Endothelial cell of umbilical vein (primary cell): ENCODE measurements around the gene CACNA1C. TPM values are rescaled to one million over a fixed set of nuclear protein-coding genes. Genes with fewer than 3 reads are reported as not detected.

Experiments used
- BruUV-seq: library from RNA; stranded (reverse); fragments of 400-500 nt; replicated peaks from 2 replicates; lab custom pipeline; 2021; lab: Mats Ljungman, UMichigan
- CTCF ChIA-PET: fragments of 300-600, 350-600 bp; sonication (Branson Sonifier 250); formaldehyde crosslinking; loops from one replicate; lab custom pipeline; 2021; ENCODE audit warnings: antibody characterized with exemption, inconsistent platforms; lab: Charles Lee
- POLR2A ChIA-PET: fragments of 300-600, 350-600 bp; sonication (Branson Sonifier 250); formaldehyde crosslinking; loops from one replicate; lab custom pipeline; 2021; ENCODE audit warnings: antibody characterized with exemption, inconsistent platforms; lab: Charles Lee
- DNase-seq: peaks from one replicate; pipeline ENCODE4 v3.0.0-alpha.2; 2011; ENCODE audit warnings: low read depth, low spot score
- FAIRE-seq: peaks from 2 replicates; lab custom pipeline; 2011; peaks lifted over from hg19 to GRCh38; lab: Jason Lieb, UNC
- H2AFZ ChIP-seq: 2 replicates; pipeline ENCODE4 v1.6.0; 2012; ENCODE audit warnings: low read depth, low read length, control low read depth, inconsistent platforms
- H3K27ac ChIP-seq: 2 replicates; pipeline ENCODE4 v1.5.1; 2011; ENCODE audit warnings: low read depth, mild to moderate bottlenecking, control low read depth, low read length, moderate library complexity; ENCODE audit not compliant: insufficient read depth
- H3K27me3 ChIP-seq, 2 experiments: 2 replicates each; pipeline versions ENCODE4 v1.6.0 to v1.6.1; 2011; ENCODE audit warnings: low read length in 2 of 2, mixed read lengths in 1 of 2; ENCODE audit not compliant: control insufficient read depth in 2 of 2, insufficient read depth in 2 of 2
- H3K36me3 ChIP-seq, 2 experiments: 2 replicates in 1 of 2; 3 replicates in 1 of 2; pipeline ENCODE4 v1.5.1; 2011; ENCODE audit warnings: low read length in 2 of 2, mild to moderate bottlenecking in 1 of 2, moderate library complexity in 1 of 2; ENCODE audit not compliant: control insufficient read depth in 2 of 2, insufficient read depth in 2 of 2; ENCODE audit errors: extremely low read depth in 1 of 2
- H3K4me1 ChIP-seq: 3 replicates; pipeline ENCODE4 v1.5.1; 2011; ENCODE audit warnings: mild to moderate bottlenecking, low read length; ENCODE audit not compliant: control insufficient read depth, insufficient read depth; ENCODE audit errors: extremely low read depth
- H3K4me2 ChIP-seq: 2 replicates; pipeline ENCODE4 v1.6.1; 2011; ENCODE audit warnings: low read length, control low read depth, mixed read lengths; ENCODE audit not compliant: insufficient read depth
- H3K4me3 ChIP-seq, 3 experiments: fragments of 200-600 bp in 1 of 3; sonication (generic), shearing (Covaris generic) in 1 of 3; replicated peaks in 1 of 3; 2 replicates each; pipeline ENCODE4 v1.5.1; 2011 to 2016; ENCODE audit warnings: control low read depth in 3 of 3, low read length in 3 of 3, mild to moderate bottlenecking in 2 of 3, inconsistent platforms in 1 of 3, low read depth in 1 of 3, moderate library complexity in 1 of 3; ENCODE audit not compliant: insufficient read depth in 1 of 3
- H3K79me2 ChIP-seq: 2 replicates; pipeline ENCODE4 v1.6.0; 2012; ENCODE audit warnings: low read length, inconsistent platforms; ENCODE audit not compliant: control insufficient read depth, insufficient read depth
- H3K9ac ChIP-seq: replicated peaks from 2 replicates; pipeline ENCODE3; 2011; ENCODE audit warnings: low read length, control low read depth; ENCODE audit not compliant: insufficient read depth; ENCODE audit errors: extremely low read depth
- H3K9me1 ChIP-seq: replicated peaks from 3 replicates; pipeline ENCODE4 v1.6.0; 2011; ENCODE audit warnings: mild to moderate bottlenecking, low read length; ENCODE audit not compliant: control insufficient read depth, insufficient read depth; ENCODE audit errors: extremely low read depth
- H3K9me3 ChIP-seq: replicated peaks from 2 replicates; pipeline ENCODE4 v1.5.1; 2012; ENCODE audit warnings: low read length, inconsistent platforms; ENCODE audit not compliant: control insufficient read depth, insufficient read depth
- H4K20me1 ChIP-seq: replicated peaks from 2 replicates; pipeline ENCODE3; 2011; ENCODE audit warnings: mild to moderate bottlenecking, low read length; ENCODE audit not compliant: control insufficient read depth, insufficient read depth; ENCODE audit errors: extremely low read depth
- CTCF ChIP-seq, 2 donors: IDR thresholded peaks; 1 replicate in 1 of 2; 2 replicates in 1 of 2; pipeline ENCODE4 v1.5.1; 2011; ENCODE audit warnings: low read length in 2 of 2, mild to moderate bottlenecking in 2 of 2, moderate library complexity in 2 of 2, control low read depth in 1 of 2, inconsistent platforms in 1 of 2, low read depth in 1 of 2; ENCODE audit not compliant: insufficient read depth in 1 of 2; ENCODE audit errors: extremely low read depth in 1 of 2
- EZH2 ChIP-seq: IDR thresholded peaks from 2 replicates; pipeline ENCODE4 v1.6.1; 2012; ENCODE audit warnings: borderline replicate concordance, low read depth, mild to moderate bottlenecking, moderate library complexity, low read length, inconsistent platforms; ENCODE audit not compliant: severe bottlenecking
- FOS ChIP-seq: IDR thresholded peaks from 2 replicates; pipeline ENCODE4 v1.6.1; 2011; ENCODE audit warnings: mild to moderate bottlenecking, low read length, moderate library complexity, borderline replicate concordance; ENCODE audit not compliant: insufficient read depth
- GATA2 ChIP-seq: IDR thresholded peaks from 2 replicates; pipeline ENCODE4 v1.7.0; 2011; ENCODE audit warnings: low read depth, mild to moderate bottlenecking, moderate library complexity, mixed read lengths, low read length; ENCODE audit not compliant: insufficient read length, insufficient read depth
- JUN ChIP-seq: IDR thresholded peaks from 2 replicates; pipeline ENCODE4 v1.6.1; 2011; ENCODE audit warnings: borderline replicate concordance, low read depth; ENCODE audit not compliant: insufficient read length, insufficient read depth
- MAX ChIP-seq: IDR thresholded peaks from 2 replicates; pipeline ENCODE4 v1.6.1; 2011; ENCODE audit not compliant: insufficient read depth, insufficient read length
- MYC ChIP-seq: IDR thresholded peaks from one replicate; pipeline ENCODE4 v1.6.1; 2011; ENCODE audit warnings: mild to moderate bottlenecking, low read depth, low read length
- POLR2A ChIP-seq: IDR thresholded peaks from 2 replicates; pipeline ENCODE4 v1.6.1; 2012; ENCODE audit warnings: low read depth, mild to moderate bottlenecking, control low read depth, low read length
- POLR2AphosphoS5 ChIP-seq: IDR thresholded peaks from 2 replicates; pipeline ENCODE4 v1.6.1; 2012; ENCODE audit warnings: low read depth, mild to moderate bottlenecking, control low read depth, low read length, moderate library complexity; ENCODE audit not compliant: insufficient read depth
- dilution Hi-C: fragments of 300-500 bp; cut with MboI; formaldehyde crosslinking; loops from one replicate; pipeline ENCODE4 v1.15.0; 2019; ENCODE audit warnings: low sequenced_read_pairs; ENCODE audit not compliant: extremely low pct_ligation_motif_present
- intact Hi-C: fragments of 100-400 bp; cut with micrococcal nuclease; formaldehyde crosslinking; loops from one replicate; pipeline ENCODE4 v1.10.0; 2022
- polyA plus RNA-seq, 4 experiments: library from polyadenylated mRNA; depleted of rRNA in 3 of 4; stranded (reverse) in 3 of 4; unstranded in 1 of 4; fragments of >200 nt; gene quantifications; 2 replicates each; pipeline versions ENCODE4 v1.2.1 to v1.2.3, GENCODE V29; 2011 to 2012; ENCODE audit warnings: missing spikeins in 1 of 4
- total RNA-seq: library from RNA; stranded (reverse); gene quantifications from 2 replicates; pipeline ENCODE4 v1.2.3, GENCODE V29; 2021

CACNA1C gene
- total and polyA plus RNA-seq, 2 donors (not counting 3 experiments of a cell fraction or from before 2014, with no cell fraction given): not detected

GRCh38 chr12:2596441-2596840 lies 543.7 kb downstream of the CACNA1C start:
- POLR2A ChIA-PET: no interaction called here
- dilution Hi-C loops: no loop called here
- BruUV-seq: no TSS peak
- intact Hi-C loops: no loop called here
- TF ChIP-seq JUN: no peak
- TF ChIP-seq POLR2A: no peak
- TF ChIP-seq FOS: no peak
- TF ChIP-seq MYC: no peak
- no peak for TF ChIP-seq GATA2
- no peak for TF ChIP-seq POLR2AphosphoS5
- TF ChIP-seq EZH2: no peak
- no peak for TF ChIP-seq CTCF (IDR thresholded peaks at IDR 0.05; ENCODE audit: extremely low read depth in 1 of 2, insufficient read depth in 1 of 2, low read depth in 1 of 2, low read length in 2 of 2)
- no peak for TF ChIP-seq MAX
- no peak for FAIRE-seq
- Histone ChIP-seq H3K4me1 (no peaks in the 10 kb centered on the region), H3K4me3 (no peak overlapping the region), H3K4me2 (no peak overlapping the region), H2AFZ (no peak overlapping the region), H3K27me3 (no peaks in the 10 kb centered on the region), H3K9me3 (no peaks in the 10 kb centered on the region), H3K9me1 (no peaks in the 10 kb centered on the region), H3K27ac (no peak overlapping the region), H4K20me1 (no peaks in the 10 kb centered on the region), H3K36me3 (no peaks in the 10 kb centered on the region), H3K79me2 (no peaks in the 10 kb centered on the region), H3K9ac (no peak overlapping the region)
- CTCF ChIA-PET: no interaction called here
- no peak for DNase-seq
